Dermis blood vessel endothelial cell (primary cell): Measurements from ENCODE around the gene GNG4. TPM values are rescaled to one million over a fixed set of nuclear protein-coding genes. Genes with fewer than 3 reads are reported as not detected.
"Not testable (repeated sequence)": the region's sequence is repeated elsewhere in the genome, so short reads cannot be mapped to it uniquely, and the experiment has no call there.

Source experiments
- DNase-seq: peaks from one replicate; pipeline ENCODE4 v3.0.0; 2010
- total RNA-seq: library from RNA; depleted of rRNA; stranded (reverse); fragments of >200 nt; gene quantifications from 2 replicates; pipeline ENCODE4 v1.2.3, GENCODE V29; 2014

Gene GNG4
- total RNA-seq, 1 donor from 2014 or later = 0.17 TPM

DNA sequence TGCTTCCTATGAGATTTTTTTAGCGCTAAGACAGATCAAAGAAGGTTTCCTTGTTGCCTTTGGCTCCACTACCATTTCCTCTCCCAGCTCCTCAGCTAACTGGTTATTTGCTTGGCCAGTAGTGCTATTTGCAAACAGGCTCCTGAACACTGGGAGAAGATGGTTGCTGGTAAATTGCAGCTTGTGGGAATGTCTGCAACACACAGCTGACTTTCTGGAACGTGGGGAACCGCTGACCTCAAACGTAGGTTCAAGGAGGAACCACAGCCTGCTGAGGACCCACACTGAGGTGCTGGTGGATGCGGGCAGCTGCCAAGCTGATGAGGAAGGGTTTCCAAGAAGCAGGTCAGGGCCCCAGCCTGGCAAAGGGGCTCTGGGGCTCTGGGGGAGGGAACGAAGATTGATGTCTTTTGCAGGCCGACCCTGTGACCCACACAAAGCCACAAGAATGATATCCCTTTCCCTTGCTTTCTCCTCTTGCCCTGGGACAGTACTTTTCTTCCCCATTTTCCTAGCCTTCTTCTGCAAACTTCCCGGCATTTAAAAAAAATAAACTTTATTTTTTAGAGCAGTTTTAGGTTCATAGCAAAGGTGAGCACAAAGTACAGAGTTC lies 24.8 kb downstream of the GNG4 start:
- DNase-seq = peak; percentile 77

- no peak for DNase-seq
Observed at GRCh38 chr1:235622936-235623779, 26.4 kb downstream of the GNG4 start.

- DNase-seq = not testable (repeated sequence)
Observed at GRCh38 chr1:235619149-235619548, 30.4 kb downstream of the GNG4 start.

- DNase-seq = no peak
Observed at GRCh38 chr1:235617808-235618207, 31.8 kb downstream of the GNG4 start.

DNA sequence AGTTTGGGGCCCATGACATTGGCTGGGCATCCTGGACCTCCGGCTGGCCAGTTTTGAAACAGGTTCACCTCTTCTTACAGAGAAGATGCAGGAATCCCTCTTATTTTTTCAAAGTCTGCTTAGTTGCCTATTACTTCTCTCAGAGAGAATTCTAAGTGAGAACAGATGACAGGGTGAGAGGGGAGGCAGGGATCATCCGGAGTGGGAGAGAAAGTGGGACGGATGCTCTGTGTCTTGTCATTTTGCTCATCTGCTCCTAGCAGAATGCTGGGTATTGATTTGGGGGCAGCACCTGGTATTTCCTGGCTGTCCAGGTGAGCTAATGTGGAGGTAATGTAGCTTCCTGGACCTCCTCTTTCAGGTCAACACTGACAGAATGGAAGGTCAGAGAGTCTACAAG lies 32.4 kb downstream of the GNG4 start:
- DNase-seq = no peak

GRCh38 chr1:235614442-235614954 lies 35.1 kb downstream of the GNG4 start:
- DNase-seq = no peak

DNA sequence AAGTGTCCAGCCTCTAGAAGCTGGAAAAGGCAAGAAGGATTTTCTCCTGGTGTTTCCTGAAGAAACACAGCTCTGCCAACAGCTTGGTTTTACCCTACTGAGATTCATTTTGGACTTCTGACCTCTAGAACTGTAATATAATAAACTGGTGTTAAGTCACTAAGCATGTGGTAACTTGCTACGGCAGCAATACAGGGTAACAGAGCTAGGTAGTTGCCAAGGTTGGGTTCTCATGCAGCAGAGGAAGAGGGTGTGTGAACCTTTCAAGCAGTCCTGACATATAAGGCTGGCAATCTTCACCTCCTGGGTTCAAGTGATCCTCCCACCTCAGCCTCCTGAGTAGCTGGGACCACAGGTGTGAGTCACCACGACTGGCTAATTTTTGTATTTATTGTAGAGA lies 36.0 kb downstream of the GNG4 start:
- DNase-seq = no peak

GRCh38 chr1:235612761-235613160 lies 36.8 kb downstream of the GNG4 start:
- no peak for DNase-seq

GRCh38 chr1:235610157-235610556 lies 39.4 kb downstream of the GNG4 start:
- DNase-seq = no peak

GRCh38 chr1:235608278-235608677 lies 41.3 kb downstream of the GNG4 start:
- DNase-seq = no peak

- no peak for DNase-seq
Observed at GRCh38 chr1:235607284-235607683, 42.3 kb downstream of the GNG4 start.

DNA sequence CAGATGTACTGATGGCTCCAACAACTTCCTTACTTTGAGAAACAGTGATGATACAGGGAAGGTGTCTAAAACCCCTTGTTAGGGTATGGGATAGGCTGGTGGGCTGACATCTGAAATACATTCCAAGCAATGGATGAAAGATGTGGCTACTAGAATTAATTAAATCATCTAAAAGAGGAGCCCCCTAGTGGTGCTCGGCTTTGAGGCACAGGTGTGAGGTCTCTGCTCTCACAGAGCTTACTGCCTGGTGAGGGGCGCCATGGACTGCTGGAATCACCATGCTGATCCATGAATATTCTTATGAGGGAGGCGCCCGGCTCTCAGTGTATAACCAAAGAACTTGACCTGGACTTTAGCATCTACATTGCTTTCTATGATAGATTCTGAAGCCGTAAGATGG lies 48.5 kb downstream of the GNG4 start:
- DNase-seq = peak; percentile 46

DNA sequence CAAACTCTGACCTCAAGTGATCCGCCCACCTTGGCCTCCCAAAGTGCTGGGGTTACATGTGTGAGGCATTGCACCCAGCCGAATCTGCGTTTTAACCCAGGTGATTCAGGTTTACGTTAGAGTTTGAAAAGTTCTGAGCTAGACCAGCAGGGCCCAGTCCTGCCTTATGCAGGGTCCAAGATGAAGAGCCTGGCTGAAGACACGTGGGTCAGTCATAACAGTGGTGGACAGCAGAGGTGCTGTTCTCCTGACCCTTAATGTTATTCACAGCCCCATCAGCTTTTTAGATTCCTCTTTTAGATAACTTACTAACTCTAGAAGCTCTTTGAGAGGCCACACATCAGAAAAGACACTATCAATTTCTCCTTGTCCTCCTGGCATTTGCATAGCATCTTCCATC lies 50.0 kb downstream of the GNG4 start:
- DNase-seq = no peak

- peak; percentile 65 for DNase-seq
Observed at GRCh38 chr1:235597867-235598553, 51.6 kb downstream of the GNG4 start.

DNA sequence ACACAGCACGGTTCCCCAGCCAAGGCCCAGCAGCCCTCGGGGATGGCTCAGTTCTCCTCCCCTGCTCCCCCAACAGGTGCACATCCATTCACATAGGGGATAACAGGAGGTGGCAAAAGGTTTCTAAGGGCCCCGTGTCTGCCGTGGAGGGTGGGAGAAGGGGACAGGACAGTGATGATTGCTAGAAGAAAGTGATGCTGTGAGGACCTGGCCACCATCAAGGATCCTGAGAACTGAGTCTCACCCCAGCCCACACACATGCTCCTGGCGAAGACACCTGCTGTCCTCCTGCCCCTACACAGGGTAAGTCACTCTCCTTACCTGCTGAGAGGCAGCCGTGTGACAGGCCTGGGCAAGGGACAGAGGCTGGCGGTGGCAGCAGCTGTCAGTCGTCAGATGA lies 54.5 kb downstream of the GNG4 start:
- DNase-seq = no peak

- DNase-seq = not testable (repeated sequence)
Observed at GRCh38 chr1:235594281-235594895, 55.2 kb downstream of the GNG4 start.

GRCh38 chr1:235588916-235589515 lies 60.6 kb downstream of the GNG4 start:
- no peak for DNase-seq

- no peak for DNase-seq
Observed at GRCh38 chr1:235588156-235588555, 61.4 kb downstream of the GNG4 start.

DNA sequence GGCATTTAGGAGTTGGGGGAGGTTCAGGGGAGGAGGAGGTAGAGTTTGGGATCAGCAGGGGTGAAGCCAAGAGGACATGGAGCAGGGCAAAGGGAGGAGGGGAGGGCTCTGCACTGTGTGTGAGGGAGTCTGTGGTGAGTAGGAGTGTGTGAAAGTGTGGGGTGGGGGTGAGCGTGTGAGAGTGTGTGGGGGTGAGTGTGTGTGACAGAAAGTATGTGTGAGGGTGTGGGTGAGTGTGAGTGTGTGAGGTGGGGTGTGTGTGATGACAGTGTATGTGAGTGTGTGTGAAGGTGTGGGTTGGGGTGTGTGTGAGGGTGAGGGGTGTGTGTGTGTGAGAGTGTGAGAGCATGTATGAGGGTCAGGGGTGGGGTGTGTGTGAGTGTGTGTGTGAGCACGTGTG lies 62.6 kb downstream of the GNG4 start:
- DNase-seq = no peak

DNA sequence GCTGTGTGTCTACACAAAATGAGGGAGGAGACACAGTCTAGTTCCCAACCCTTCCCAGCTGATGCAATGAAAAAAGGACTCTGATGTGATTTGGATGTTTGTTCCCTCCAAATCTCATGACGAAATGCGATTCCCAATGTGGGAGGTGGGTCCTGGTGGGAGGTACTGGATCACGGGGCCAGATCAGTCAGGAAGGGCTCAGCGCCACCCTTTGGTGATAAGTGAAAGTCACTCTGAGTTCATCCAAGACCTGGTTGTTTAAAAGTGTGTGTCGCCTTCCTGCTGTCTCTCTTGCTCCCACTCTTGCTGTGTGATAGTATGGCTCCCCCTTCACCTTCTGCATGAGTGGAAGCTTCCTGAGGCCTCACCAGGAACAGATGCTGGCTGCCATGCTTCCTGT lies 63.2 kb downstream of the GNG4 start:
- no peak for DNase-seq

GRCh38 chr1:235584973-235585372 lies 64.6 kb downstream of the GNG4 start:
- no peak for DNase-seq

DNA sequence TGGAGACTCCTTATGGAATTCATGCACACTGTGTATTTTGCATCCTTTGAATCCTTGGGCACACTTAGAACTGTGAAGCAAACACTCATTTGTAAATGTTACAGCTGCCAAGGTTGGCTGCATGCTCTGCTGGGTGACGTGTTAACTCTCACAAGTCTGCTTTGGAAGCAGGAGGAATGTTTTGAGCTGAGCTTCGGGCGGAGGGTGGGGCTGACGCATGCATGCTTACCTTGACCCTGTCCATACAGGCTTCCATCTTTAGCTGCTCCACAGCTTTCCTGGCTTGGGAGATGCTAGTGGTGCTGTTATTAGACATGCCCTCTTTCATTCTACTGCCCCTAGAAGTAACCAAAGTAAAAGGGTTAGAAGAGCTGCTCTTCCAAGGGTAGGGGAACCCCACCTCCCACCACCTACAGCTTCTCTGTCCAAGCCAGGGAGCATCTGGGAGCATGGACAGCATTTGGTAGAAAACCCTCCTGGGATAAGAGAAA lies 66.0 kb downstream of the GNG4 start:
- no peak for DNase-seq
